CD4-positive, alpha-beta T cell treated with Interleukin-21 for 1 hour (primary cell): Measurements from ENCODE around the gene DNAH1.
A peak's percentile ranks its signal among the peaks of the same experiment; 100 is the strongest.

Source experiments
- DNase-seq: peaks from one replicate; pipeline ENCODE4 v3.0.0-alpha.2; 2020

DNAH1 gene

GRCh38 chr3:52406791-52407510 is 90.8 kb downstream of the DNAH1 start:
- no peak for DNase-seq

- no peak for DNase-seq
These were observed 91.7 kb downstream of the DNAH1 start for GRCh38 chr3:52407779-52408178.

GRCh38 chr3:52408466-52408865 is 92.3 kb downstream of the DNAH1 start:
- DNase-seq = no peak

- no peak for DNase-seq
These were observed 99.7 kb downstream of the DNAH1 start for GRCh38 chr3:52415800-52416199.

- DNase-seq = no peak
These were observed 104.3 kb downstream of the DNAH1 start for GRCh38 chr3:52420388-52420787.

- no peak for DNase-seq
These were observed 106.5 kb downstream of the DNAH1 start for GRCh38 chr3:52422669-52423068.

- DNase-seq = no peak
These were observed 107.1 kb downstream of the DNAH1 start for GRCh38 chr3:52423173-52423572.

GRCh38 chr3:52428151-52429005 is 112.3 kb downstream of the DNAH1 start:
- peak; percentile 57 for DNase-seq

- no peak for DNase-seq
These were observed 112.9 kb downstream of the DNAH1 start for GRCh38 chr3:52429031-52429430.

- DNase-seq = no peak
These were observed 113.8 kb downstream of the DNAH1 start for GRCh38 chr3:52429779-52430415.

GRCh38 chr3:52430416-52430810 is 114.3 kb downstream of the DNAH1 start:
- DNase-seq = no peak

- no peak for DNase-seq
These were observed 115.5 kb downstream of the DNAH1 start for GRCh38 chr3:52431459-52432223.

GRCh38 chr3:52432225-52432624 is 116.1 kb downstream of the DNAH1 start:
- DNase-seq = no peak

- DNase-seq = no peak
These were observed 116.6 kb downstream of the DNAH1 start for GRCh38 chr3:52432691-52433141.

GRCh38 chr3:52433328-52433995 is 117.3 kb downstream of the DNAH1 start:
- no peak for DNase-seq

GRCh38 chr3:52433996-52434479 is 117.9 kb downstream of the DNAH1 start:
- no peak for DNase-seq

GRCh38 chr3:52434491-52435115 is 118.5 kb downstream of the DNAH1 start:
- no peak for DNase-seq

GRCh38 chr3:52435246-52436101 is 119.4 kb downstream of the DNAH1 start:
- DNase-seq = no peak

- DNase-seq = no peak
These were observed 120.5 kb downstream of the DNAH1 start for GRCh38 chr3:52436500-52437149.
